ENCODE results near the gene SH3PXD2A. TPM values are rescaled to one million over a fixed set of nuclear protein-coding genes. Genes with fewer than 3 reads are reported as not detected.
A peak's percentile ranks its signal among the peaks of the same experiment; 100 is the strongest.

Gene SH3PXD2A
- total and polyA plus RNA-seq, 7 donors = 19.0 to 58.2 (median 24.5) TPM

DNA sequence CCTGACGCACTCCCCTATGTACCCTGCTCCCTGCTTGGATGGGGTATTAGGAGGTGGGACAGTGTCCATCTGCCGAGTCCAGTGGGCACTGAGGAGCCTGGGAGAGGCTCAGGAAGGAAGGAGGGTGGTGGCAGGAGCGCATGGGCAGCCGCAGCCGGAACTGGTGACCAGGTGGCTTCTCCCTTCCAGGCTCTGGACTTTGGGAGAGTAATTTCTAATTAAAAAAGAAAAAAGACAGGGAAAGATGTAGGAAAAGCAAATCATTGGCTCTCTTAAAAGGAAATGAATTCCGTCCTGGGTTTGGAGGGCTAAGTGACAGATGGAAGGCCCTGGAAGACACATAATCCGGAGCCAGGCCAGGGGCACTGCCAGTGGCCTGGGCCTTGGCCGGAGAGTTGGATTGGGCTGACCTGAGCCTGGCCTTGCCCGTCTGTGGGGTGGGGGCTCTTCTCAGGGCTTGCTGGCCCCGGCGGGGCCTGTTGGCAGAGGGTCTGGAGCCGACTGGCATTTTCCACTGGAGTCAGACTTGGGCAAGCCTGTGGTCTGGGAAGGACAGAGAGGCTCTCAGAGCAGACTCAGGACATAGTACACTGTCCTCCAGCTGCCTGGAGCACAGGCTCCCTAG, 298.9 kb downstream of the SH3PXD2A start:
- WGBS, 2 donors = 88% methylated on average over 12 of the region's 12 CpGs
- H3K27ac ChIP-seq = no peak overlapping the region
- H3K27me3 ChIP-seq = peaks cover 0 to 4% (median 2%) of the 10 kb centered on the region in 3 donors
- H3K36me3 ChIP-seq = no peaks in the 10 kb centered on the region
- H3K4me1 ChIP-seq = peaks cover 0 to 19% (median 14%) of the 10 kb centered on the region in 4 donors
- no peak for DNase-seq
- H3K4me3 ChIP-seq = no peak overlapping the region
- no peak for TF ChIP-seq CTCF (IDR thresholded peaks at IDR 0.05)
- intact Hi-C loops (cut with DNase I) = loop anchor here (5.0 kb wide), 1 partner anchor 64 kb away; the partner anchor contains the start of gene NEURL1
- no peaks in the 10 kb centered on the region for H3K9me3 ChIP-seq

GRCh38 chr10:103555712-103556111, 299.7 kb downstream of the SH3PXD2A start:
- TF ChIP-seq POLR2AphosphoS5 (IDR thresholded peaks at IDR 0.05) = no peak
- no peaks in the 10 kb centered on the region for H3K9me3 ChIP-seq
- H3K36me3 ChIP-seq = no peaks in the 10 kb centered on the region
- WGBS, 2 donors = 46 to 73% methylated on average over 11 of the region's 11 CpGs
- peak overlapping the region in 3 of 4 donors; percentile 47 to 55 (median 50) for H3K4me3 ChIP-seq
- DNase-seq = no peak
- intact Hi-C loops (cut with DNase I) = loop anchor here (5.0 kb wide), 1 partner anchor 63 kb away; the partner anchor contains the start of gene NEURL1
- H3K4me1 ChIP-seq = peaks cover 0 to 19% (median 14%) of the 10 kb centered on the region in 4 donors
- H3K27me3 ChIP-seq = peaks cover 0 to 4% (median 2%) of the 10 kb centered on the region in 3 donors
- no peak overlapping the region for H3K27ac ChIP-seq

- no peak for DNase-seq
- Histone ChIP-seq H3K27ac (no peak overlapping the region), H3K4me3 (peak overlapping the region; percentile 16 to 55 (median 48)), H3K27me3 (peaks cover 0 to 4% (median 2%) of the 10 kb centered on the region in 3 donors), H3K4me1 (peaks cover 0 to 19% (median 14%) of the 10 kb centered on the region in 4 donors), H3K36me3 (no peaks in the 10 kb centered on the region), H3K9me3 (no peaks in the 10 kb centered on the region)
- intact Hi-C loops (cut with DNase I) = loop anchor here (5.0 kb wide), 1 partner anchor 63 kb away; the partner anchor contains the start of gene NEURL1
- TF ChIP-seq CTCF (IDR thresholded peaks at IDR 0.05) (no peak), EP300 (IDR thresholded peaks at IDR 0.05) (no peak), POLR2AphosphoS5 (IDR thresholded peaks at IDR 0.05) (no peak), POLR2A (IDR thresholded peaks at IDR 0.05) (no peak)
- 4% methylated on average over 18 of the region's 18 CpGs for WGBS, 2 donors
Observed at GRCh38 chr10:103555325-103555649, 300.1 kb downstream of the SH3PXD2A start.

- H3K36me3 ChIP-seq = no peaks in the 10 kb centered on the region
- no peaks in the 10 kb centered on the region for H3K9me3 ChIP-seq
- H3K27me3 ChIP-seq = peaks cover 0 to 4% (median 2%) of the 10 kb centered on the region in 3 donors
- TF ChIP-seq EP300 (IDR thresholded peaks at IDR 0.05) (no peak), POLR2AphosphoS5 (IDR thresholded peaks at IDR 0.05) (peak in 1 of 4 donors; percentile 16)
- no peak overlapping the region for H3K27ac ChIP-seq
- intact Hi-C loops (cut with DNase I) = loop anchor here (5.0 kb wide), 1 partner anchor 62 kb away; the partner anchor contains the start of gene NEURL1
- peak; percentile 83 for DNase-seq
- peak overlapping the region; percentile 16 to 55 (median 48) for H3K4me3 ChIP-seq
- 3 to 4% methylated on average over 44 of the region's 44 CpGs for WGBS, 2 donors
- peaks cover 0 to 19% (median 14%) of the 10 kb centered on the region in 4 donors for H3K4me1 ChIP-seq
Observed at GRCh38 chr10:103554488-103555324, 300.7 kb downstream of the SH3PXD2A start.

DNA sequence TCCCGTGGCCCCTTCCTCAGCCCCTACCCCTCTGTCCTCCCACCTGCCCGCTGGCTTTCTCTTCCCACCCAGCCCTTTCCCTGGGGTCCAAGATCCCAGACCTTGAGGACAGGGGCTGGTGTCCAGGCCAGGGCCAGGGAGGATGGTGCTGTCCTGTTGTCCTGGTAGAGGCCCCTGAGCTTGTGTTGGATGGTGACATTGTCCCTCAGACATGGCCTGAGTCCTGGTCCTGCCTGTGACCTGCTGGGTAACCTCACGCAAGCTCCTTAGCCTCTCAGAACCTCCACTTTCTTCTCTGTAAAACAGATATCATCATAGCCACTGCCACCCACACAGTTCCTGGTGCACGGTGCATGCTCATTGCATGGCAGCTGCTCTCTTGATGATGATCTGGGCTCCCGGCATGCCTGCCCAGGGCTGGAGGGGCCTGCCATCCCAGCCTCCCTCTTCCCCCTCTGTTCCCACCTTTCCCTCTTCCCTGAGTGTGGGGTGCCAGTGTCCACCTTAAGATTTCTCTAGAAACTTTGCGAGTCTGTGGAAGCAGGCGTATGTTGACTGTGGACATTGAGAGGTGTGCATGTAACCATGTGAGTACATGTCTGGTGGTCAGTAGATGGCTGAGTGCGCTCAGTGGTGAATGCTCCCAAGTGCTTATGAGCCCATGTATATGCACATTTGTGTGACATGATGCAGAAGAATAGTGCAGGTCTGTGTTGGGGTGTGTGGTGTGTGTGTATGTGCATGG, 301.5 kb downstream of the SH3PXD2A start:
- H3K27me3 ChIP-seq = peaks cover 0 to 2% (median 0%) of the 10 kb centered on the region in 3 donors
- H3K27ac ChIP-seq = no peak overlapping the region
- H3K36me3 ChIP-seq = no peaks in the 10 kb centered on the region
- 81 to 89% methylated on average over 8 of the region's 8 CpGs for WGBS, 2 donors
- intact Hi-C loops (cut with DNase I) = no loop called here
- TF ChIP-seq CTCF (IDR thresholded peaks at IDR 0.05) (no peak), POLR2AphosphoS5 (IDR thresholded peaks at IDR 0.05) (no peak), POLR2A (IDR thresholded peaks at IDR 0.05) (no peak), EP300 (IDR thresholded peaks at IDR 0.05) (no peak)
- peaks cover 0 to 19% (median 14%) of the 10 kb centered on the region in 4 donors for H3K4me1 ChIP-seq
- H3K4me3 ChIP-seq = no peak overlapping the region
- no peak for DNase-seq
- H3K9me3 ChIP-seq = no peaks in the 10 kb centered on the region

All from sigmoid colon (tissue), 7 donors.